GM12865 (cell line): Measurements from ENCODE around the gene ATP1A2.

Experiments
- DNase-seq: peaks from one replicate; pipeline ENCODE4 v3.0.0; 2010; ENCODE audit warnings: low read depth
- H3K4me3 ChIP-seq: 2 replicates; pipeline ENCODE4 v1.5.1; 2011; ENCODE audit warnings: mild to moderate bottlenecking, low read depth, low read length, control low read depth
- TF ChIP-seq, protein P1 (sequence below): IDR thresholded peaks from 2 replicates; pipeline ENCODE4 v1.5.1; 2011; ENCODE audit warnings: low read length, control low read depth, low read depth, inconsistent platforms; ENCODE audit not compliant: insufficient read depth; ENCODE audit errors: missing control alignments

The ATP1A2 gene

DNA sequence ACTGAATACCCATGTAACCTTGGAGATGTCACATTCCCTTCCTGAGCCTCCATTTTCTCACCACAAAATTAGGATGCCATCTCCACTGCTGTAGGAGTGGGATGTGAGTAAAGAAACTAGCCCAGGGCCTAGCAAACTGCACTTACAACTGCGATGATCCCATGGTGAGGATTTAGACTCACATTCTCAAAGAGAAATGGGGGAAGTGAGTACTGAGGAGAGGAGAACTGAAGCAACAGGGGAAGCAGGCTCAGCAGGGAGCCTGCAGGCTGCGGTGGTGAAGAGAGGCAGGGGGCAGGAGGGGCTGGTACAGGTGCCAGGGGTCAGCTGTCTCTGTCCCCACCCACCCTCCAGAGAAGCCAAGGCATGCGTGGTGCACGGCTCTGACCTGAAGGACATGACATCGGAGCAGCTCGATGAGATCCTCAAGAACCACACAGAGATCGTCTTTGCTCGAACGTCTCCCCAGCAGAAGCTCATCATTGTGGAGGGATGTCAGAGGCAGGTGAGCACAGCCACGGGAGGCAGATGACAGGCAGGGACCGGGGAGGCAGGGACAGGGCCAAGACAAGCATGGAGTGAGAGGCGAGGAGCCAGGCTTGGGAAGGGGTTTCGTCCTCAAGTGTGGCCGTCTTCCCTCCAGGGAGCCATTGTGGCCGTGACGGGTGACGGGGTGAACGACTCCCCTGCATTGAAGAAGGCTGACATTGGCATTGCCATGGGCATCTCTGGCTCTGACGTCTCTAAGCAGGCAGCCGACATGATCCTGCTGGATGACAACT lies 19.4 kb downstream of the ATP1A2 start:
- TF ChIP-seq, protein P1, sequence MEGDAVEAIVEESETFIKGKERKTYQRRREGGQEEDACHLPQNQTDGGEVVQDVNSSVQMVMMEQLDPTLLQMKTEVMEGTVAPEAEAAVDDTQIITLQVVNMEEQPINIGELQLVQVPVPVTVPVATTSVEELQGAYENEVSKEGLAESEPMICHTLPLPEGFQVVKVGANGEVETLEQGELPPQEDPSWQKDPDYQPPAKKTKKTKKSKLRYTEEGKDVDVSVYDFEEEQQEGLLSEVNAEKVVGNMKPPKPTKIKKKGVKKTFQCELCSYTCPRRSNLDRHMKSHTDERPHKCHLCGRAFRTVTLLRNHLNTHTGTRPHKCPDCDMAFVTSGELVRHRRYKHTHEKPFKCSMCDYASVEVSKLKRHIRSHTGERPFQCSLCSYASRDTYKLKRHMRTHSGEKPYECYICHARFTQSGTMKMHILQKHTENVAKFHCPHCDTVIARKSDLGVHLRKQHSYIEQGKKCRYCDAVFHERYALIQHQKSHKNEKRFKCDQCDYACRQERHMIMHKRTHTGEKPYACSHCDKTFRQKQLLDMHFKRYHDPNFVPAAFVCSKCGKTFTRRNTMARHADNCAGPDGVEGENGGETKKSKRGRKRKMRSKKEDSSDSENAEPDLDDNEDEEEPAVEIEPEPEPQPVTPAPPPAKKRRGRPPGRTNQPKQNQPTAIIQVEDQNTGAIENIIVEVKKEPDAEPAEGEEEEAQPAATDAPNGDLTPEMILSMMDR: no peak
- H3K4me3 ChIP-seq: no peak overlapping the region
- no peak for DNase-seq

DNA sequence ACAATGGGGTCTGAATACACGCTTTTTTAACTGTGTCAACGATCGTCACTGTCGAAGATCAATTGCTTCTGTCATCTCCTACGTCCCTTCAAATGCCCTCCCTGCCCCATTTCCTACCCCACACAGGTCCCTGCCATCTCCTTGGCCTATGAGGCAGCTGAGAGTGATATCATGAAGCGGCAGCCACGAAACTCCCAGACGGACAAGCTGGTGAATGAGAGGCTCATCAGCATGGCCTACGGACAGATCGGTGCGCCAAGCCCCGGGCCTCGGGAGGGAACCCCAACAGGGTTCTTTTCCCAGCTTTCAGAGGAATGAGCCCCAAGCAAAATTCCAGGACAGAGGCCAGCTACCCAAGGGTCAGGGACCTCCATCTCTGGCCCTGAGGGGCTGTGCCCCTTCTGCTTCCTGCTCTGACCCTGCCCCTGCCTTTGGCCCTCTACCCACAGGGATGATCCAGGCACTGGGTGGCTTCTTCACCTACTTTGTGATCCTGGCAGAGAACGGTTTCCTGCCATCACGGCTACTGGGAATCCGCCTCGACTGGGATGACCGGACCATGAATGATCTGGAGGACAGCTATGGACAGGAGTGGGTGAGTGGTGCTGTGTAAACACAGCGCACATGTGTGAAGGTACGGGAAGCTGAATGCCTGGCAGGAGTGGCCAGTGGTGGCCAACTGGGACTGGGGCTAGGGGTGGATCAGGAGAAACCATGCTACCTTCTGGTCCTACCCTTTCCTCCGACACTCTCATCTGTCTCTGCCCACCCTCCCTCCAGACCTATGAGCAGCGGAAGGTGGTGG lies 20.8 kb downstream of the ATP1A2 start:
- no peak overlapping the region for H3K4me3 ChIP-seq
- TF ChIP-seq, protein P1: no peak

GRCh38 chr1:160136926-160137200 lies 21.3 kb downstream of the ATP1A2 start:
- H3K4me3 ChIP-seq: no peak overlapping the region
- TF ChIP-seq, protein P1: no peak
- no peak for DNase-seq

More for the DNA sequence above, 20.8 kb downstream of the ATP1A2 start:
- no peak for DNase-seq

- no peak for DNase-seq
- TF ChIP-seq, protein P1: no peak
Observed at GRCh38 chr1:160137216-160137862, 21.8 kb downstream of the ATP1A2 start.

GRCh38 chr1:160139840-160140239 lies 24.3 kb downstream of the ATP1A2 start:
- H3K4me3 ChIP-seq: no peak overlapping the region
- DNase-seq: no peak
- TF ChIP-seq, protein P1: no peak

More at GRCh38 chr1:160137216-160137862, 21.8 kb downstream of the ATP1A2 start:
- H3K4me3 ChIP-seq: no peak overlapping the region

GRCh38 chr1:160143695-160144094 lies 28.1 kb downstream of the ATP1A2 start:
- H3K4me3 ChIP-seq: no peak overlapping the region
- no peak for DNase-seq
- TF ChIP-seq, protein P1: no peak
